ENCODE data around the gene PURB. TPM values are rescaled to one million over a fixed set of nuclear protein-coding genes. Genes with fewer than 3 reads are reported as not detected.

Gene PURB
- total RNA-seq, 1 experiment from 2014 or later: 21.3 TPM

DNA sequence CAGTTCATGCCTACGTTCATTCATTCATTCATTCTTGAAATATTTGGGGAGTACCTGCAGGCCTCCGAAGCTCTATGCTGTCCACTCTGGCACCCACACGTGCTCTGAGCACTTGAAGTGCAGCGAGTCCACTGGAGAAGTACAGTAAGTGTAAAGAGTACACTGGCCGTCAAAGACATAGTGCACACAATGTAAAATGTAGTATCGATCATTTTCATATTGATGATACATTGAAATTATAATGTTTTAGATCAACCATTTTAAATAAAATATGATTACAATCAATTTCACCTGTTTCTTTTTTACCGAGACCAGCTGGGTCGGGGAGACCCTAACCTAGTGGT is 37.0 kb upstream of the PURB start:
- TF ChIP-seq, protein P1, sequence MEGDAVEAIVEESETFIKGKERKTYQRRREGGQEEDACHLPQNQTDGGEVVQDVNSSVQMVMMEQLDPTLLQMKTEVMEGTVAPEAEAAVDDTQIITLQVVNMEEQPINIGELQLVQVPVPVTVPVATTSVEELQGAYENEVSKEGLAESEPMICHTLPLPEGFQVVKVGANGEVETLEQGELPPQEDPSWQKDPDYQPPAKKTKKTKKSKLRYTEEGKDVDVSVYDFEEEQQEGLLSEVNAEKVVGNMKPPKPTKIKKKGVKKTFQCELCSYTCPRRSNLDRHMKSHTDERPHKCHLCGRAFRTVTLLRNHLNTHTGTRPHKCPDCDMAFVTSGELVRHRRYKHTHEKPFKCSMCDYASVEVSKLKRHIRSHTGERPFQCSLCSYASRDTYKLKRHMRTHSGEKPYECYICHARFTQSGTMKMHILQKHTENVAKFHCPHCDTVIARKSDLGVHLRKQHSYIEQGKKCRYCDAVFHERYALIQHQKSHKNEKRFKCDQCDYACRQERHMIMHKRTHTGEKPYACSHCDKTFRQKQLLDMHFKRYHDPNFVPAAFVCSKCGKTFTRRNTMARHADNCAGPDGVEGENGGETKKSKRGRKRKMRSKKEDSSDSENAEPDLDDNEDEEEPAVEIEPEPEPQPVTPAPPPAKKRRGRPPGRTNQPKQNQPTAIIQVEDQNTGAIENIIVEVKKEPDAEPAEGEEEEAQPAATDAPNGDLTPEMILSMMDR (IDR thresholded peaks at IDR 0.05; ENCODE audit: unreplicated experiment): no peak
- Mint-ChIP-seq H3K27me3 (ENCODE audit: insufficient read depth, unreplicated experiment) (no peaks in the 10 kb centered on the region), H3K27ac (ENCODE audit: low read depth, unreplicated experiment) (no peak overlapping the region), H3K4me3 (ENCODE audit: unreplicated experiment) (no peak overlapping the region), H3K9me3 (ENCODE audit: unreplicated experiment) (no peaks in the 10 kb centered on the region), H3K4me1 (ENCODE audit: insufficient read depth, unreplicated experiment) (no peaks in the 10 kb centered on the region), H3K36me3 (ENCODE audit: insufficient read depth, unreplicated experiment) (no peaks in the 10 kb centered on the region)
- ChIA-PET POLR2A (no interaction called here), CTCF (interaction anchor here (0.7 to 1.7 kb wide), 15 partner anchors 11 to 216 kb away, joined by 3 to 12 read pairs (median 3); no protein-coding TSS in a partner anchor)
- intact Hi-C loops (cut with micrococcal nuclease): loop anchor here (1.0 to 5.0 kb wide), 3 partner anchors 65 to 334 kb away; no protein-coding TSS in a partner anchor
- DNase-seq (ENCODE audit: unreplicated experiment): no peak
- BruUV-seq (replicated peaks): no TSS peak

DNA sequence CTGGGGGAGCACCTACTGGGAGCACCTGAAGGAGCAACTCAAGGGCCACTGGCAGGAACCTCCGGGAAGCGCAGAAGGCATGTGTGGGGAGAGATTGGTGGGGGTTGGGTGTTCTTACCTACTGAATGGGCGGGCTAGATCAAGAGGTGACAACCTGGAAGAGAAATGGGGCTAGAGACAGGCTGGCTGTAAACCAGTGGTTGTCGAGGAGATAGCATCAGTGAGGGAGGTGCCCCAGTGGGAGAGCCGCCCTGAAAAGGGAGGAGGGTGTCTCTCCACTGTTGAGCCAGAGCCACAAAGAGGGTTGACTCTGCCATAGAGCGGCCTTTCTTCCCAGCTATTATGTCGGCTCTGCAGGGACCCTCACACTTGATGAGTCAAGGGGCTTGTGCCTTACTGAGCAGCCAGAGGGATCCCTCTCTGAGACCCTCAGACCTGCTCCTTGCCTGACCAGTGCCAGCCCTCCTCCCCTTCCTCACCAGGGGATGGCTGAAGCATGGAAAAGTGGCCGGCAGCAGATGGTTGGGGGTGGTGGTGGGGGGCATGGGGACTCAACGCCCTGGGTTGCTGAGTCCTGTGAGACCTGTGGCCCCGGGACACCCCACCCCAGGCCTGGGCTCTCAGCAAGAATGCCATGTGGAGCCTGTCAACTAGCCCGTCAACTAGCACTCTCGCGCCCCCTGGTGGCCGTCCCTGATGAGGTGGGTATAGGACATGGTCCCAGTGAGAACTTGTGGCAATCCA is 36.4 kb upstream of the PURB start:
- POLR2A ChIA-PET: no interaction called here
- DNase-seq (ENCODE audit: unreplicated experiment): peak; percentile 81
- CTCF ChIA-PET: interaction anchor here (0.5 to 1.7 kb wide), 19 partner anchors 11 to 216 kb away, joined by 3 to 12 read pairs (median 3); no protein-coding TSS in a partner anchor
- Mint-ChIP-seq H3K27me3 (ENCODE audit: insufficient read depth, unreplicated experiment) (no peaks in the 10 kb centered on the region), H3K27ac (ENCODE audit: low read depth, unreplicated experiment) (no peak overlapping the region), H3K4me3 (ENCODE audit: unreplicated experiment) (no peak overlapping the region), H3K36me3 (ENCODE audit: insufficient read depth, unreplicated experiment) (no peaks in the 10 kb centered on the region), H3K4me1 (ENCODE audit: insufficient read depth, unreplicated experiment) (no peaks in the 10 kb centered on the region), H3K9me3 (ENCODE audit: unreplicated experiment) (no peaks in the 10 kb centered on the region)
- TF ChIP-seq, protein P1 (IDR thresholded peaks at IDR 0.05; ENCODE audit: unreplicated experiment): peak; percentile 82
- intact Hi-C loops (cut with micrococcal nuclease): loop anchor here (1.0 to 5.0 kb wide), 3 partner anchors 64 to 333 kb away; no protein-coding TSS in a partner anchor
- no TSS peak for BruUV-seq (replicated peaks)

DNA sequence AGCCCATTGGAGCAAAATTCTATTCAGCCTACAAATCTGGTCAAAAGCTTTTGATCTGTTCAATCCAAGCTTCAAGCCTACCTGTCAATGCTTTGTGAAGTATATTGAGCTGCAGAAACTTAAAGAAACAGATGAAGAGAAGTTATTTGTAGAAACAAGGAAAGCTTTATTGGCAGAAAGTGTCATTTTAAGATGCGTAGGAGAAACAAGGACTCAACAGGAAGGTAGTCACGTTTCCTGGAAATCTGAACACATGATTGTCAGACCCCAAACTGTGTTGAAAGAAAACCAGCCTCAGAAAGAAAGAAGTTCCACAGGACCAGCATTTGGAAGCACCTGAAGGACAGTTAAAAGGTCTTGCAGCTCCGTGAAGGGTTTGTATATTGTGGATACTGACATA is 34.8 kb upstream of the PURB start:
- POLR2A ChIA-PET: interaction anchor here (1.2 to 2.0 kb wide), 2 partner anchors 35 to 63 kb away, joined by 3 to 6 read pairs; partner anchors contain the start of gene PURB
- Mint-ChIP-seq H3K9me3 (ENCODE audit: unreplicated experiment) (no peaks in the 10 kb centered on the region), H3K27ac (ENCODE audit: low read depth, unreplicated experiment) (no peak overlapping the region), H3K4me3 (ENCODE audit: unreplicated experiment) (no peak overlapping the region), H3K27me3 (ENCODE audit: insufficient read depth, unreplicated experiment) (no peaks in the 10 kb centered on the region), H3K36me3 (ENCODE audit: insufficient read depth, unreplicated experiment) (no peaks in the 10 kb centered on the region), H3K4me1 (ENCODE audit: insufficient read depth, unreplicated experiment) (no peaks in the 10 kb centered on the region)
- CTCF ChIA-PET: interaction anchor here (0.6 to 3.9 kb wide), 6 partner anchors 34 to 212 kb away, joined by 3 to 27 read pairs (median 4); partner anchors contain the start of gene PURB
- TF ChIP-seq, protein P1 (IDR thresholded peaks at IDR 0.05; ENCODE audit: unreplicated experiment): no peak
- no peak for DNase-seq (ENCODE audit: unreplicated experiment)
- BruUV-seq (replicated peaks): no TSS peak
- intact Hi-C loops (cut with micrococcal nuclease): loop anchor here (5.0 kb wide), 1 partner anchor 217 kb away; no protein-coding TSS in a partner anchor

DNA sequence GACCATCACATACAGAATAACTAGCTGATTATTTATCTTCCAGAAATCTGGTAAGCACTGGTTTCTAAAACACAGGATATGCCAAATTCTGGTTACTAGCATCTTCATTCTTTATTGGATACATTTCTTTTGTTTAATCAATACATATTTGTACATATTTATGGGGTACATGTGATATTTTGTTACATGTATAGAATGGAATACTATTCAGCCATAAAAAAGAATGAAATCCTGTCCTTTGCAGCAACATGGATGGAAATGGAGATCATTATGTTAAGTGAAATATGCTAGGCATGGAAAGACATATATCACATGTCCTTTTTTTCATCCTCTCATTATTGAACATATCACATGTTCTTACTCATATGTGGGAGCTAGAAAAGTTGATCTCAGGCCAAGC is 32.7 kb upstream of the PURB start:
- intact Hi-C loops (cut with micrococcal nuclease): no loop called here
- Mint-ChIP-seq H3K4me3 (ENCODE audit: unreplicated experiment) (no peak overlapping the region), H3K9me3 (ENCODE audit: unreplicated experiment) (no peaks in the 10 kb centered on the region), H3K4me1 (ENCODE audit: insufficient read depth, unreplicated experiment) (no peaks in the 10 kb centered on the region), H3K27me3 (ENCODE audit: insufficient read depth, unreplicated experiment) (no peaks in the 10 kb centered on the region), H3K36me3 (ENCODE audit: insufficient read depth, unreplicated experiment) (peaks cover 4% of the 10 kb centered on the region), H3K27ac (ENCODE audit: low read depth, unreplicated experiment) (no peak overlapping the region)
- no TSS peak for BruUV-seq (replicated peaks)
- CTCF ChIA-PET: interaction anchor here (3.9 kb wide), 1 partner anchor 62 kb away, joined by 27 read pairs; no protein-coding TSS in a partner anchor
- POLR2A ChIA-PET: no interaction called here
- TF ChIP-seq, protein P1 (IDR thresholded peaks at IDR 0.05; ENCODE audit: unreplicated experiment): no peak
- no peak for DNase-seq (ENCODE audit: unreplicated experiment)
